ENCODE results near the gene PRKCE.

The PRKCE gene

DNA sequence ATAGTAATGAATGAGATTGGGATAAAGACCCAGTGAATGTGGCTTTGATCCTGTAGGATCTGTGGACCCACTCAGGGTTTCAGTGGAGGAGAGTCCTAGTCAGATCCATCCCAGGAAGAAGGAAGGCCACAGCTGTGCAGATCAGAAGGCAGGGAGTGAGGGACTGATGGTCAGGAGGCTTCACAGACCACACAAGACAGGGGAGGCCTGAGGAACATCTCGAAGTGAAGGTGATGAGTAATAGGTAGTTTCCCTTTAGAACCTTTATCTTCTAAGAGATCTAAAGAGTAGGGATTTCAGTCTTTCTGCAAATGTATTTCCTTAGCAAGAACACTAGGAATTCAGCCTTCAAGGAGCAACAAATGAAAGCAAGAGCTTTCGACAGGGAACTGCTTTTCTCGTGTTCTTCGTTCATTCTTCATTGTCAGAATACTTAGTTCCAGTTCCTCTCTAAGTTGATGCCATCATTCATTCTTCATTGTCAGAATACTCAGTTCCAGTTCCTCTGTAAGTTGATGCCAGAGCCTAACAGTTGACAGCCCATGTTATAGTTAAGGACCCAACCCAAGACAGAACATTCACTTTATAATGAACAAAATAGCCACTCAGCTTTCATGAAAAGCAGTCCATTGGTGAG lies 495.5 kb downstream of the PRKCE start:
- WGBS, 2 experiments (ENCODE audit: insufficient coverage in 2 of 2): 89 to 100% methylated on average over 3 of the region's 4 CpGs
- Histone ChIP-seq H3K4me1 (ENCODE audit: control insufficient read depth, insufficient read depth, low read length, poor library complexity, severe bottlenecking) (peaks cover 16% of the 10 kb centered on the region), H3K27ac (ENCODE audit: low read depth, low read length, severe bottlenecking) (no peak overlapping the region), H3K4me3 (ENCODE audit: extremely low read depth, insufficient read depth, low read length, poor library complexity, severe bottlenecking) (no peak overlapping the region), H3K9me3 (ENCODE audit: control insufficient read depth, low read length) (no peaks in the 10 kb centered on the region), H3K36me3 (ENCODE audit: control insufficient read depth, insufficient read depth, low read length) (peaks cover 28% of the 10 kb centered on the region)

DNA sequence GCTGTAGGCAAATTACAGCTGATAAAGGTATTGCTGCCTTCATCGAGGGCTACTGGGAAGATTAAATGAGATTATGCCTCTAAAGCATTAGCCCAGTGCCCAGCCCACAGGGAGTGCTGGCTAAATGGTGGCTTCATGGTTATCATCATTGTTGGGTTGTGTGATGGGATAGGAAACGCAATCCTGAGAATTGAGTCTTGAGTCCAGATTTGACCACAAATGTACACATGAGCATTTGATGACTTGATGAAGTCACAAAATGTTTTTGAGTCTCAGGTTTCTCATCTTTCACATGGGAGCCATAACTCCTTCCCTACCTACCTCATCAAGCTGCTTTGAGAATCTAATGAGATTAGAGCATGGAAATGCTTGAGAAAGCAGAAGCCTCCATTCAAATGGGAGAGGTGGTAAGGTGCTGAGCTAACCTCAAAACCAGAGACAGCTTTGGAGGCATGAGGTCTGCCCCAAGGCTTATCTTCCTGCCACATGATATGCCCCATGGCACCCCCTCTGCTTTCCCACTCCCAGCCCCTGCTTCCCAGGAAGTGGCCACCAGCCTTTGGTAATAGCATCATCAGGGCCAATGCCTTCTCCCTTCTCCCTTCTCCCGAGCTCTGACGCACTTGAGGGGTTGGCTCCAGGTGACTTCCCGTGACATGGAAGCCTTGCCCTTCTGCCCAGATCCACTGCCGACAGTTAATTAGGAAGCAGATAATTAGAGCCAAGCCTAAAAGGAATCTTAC lies 496.3 kb downstream of the PRKCE start:
- Histone ChIP-seq H3K27ac (ENCODE audit: low read depth, low read length, severe bottlenecking) (no peak overlapping the region), H3K4me1 (ENCODE audit: control insufficient read depth, insufficient read depth, low read length, poor library complexity, severe bottlenecking) (peaks cover 16% of the 10 kb centered on the region), H3K9me3 (ENCODE audit: control insufficient read depth, low read length) (no peaks in the 10 kb centered on the region), H3K36me3 (ENCODE audit: control insufficient read depth, insufficient read depth, low read length) (peaks cover 28% of the 10 kb centered on the region), H3K4me3 (ENCODE audit: extremely low read depth, insufficient read depth, low read length, poor library complexity, severe bottlenecking) (no peak overlapping the region)
- 89 to 95% methylated on average over 2 to 4 of the region's 6 CpGs for WGBS, 2 experiments (ENCODE audit: insufficient coverage in 2 of 2)

DNA sequence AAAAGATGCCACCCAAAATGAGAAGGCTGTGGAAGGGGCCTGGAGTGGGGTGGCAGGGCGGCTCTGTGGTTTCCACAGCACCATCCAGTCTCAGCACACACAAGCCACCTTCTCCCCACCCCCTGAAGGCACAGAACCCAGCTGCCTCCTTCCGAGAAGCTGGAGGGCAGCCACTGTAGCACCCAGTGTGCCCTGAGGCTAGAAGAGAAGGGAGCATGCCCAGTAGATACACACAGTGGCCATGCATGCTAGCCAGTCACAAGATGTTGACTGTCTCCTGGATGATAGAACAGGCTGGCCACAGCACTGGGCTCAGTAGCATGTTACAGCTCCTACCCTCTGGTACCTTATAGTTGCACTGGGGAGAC lies 496.9 kb downstream of the PRKCE start:
- Histone ChIP-seq H3K36me3 (ENCODE audit: control insufficient read depth, insufficient read depth, low read length) (peaks cover 28% of the 10 kb centered on the region), H3K9me3 (ENCODE audit: control insufficient read depth, low read length) (no peaks in the 10 kb centered on the region), H3K4me1 (ENCODE audit: control insufficient read depth, insufficient read depth, low read length, poor library complexity, severe bottlenecking) (peaks cover 11% of the 10 kb centered on the region), H3K4me3 (ENCODE audit: extremely low read depth, insufficient read depth, low read length, poor library complexity, severe bottlenecking) (no peak overlapping the region), H3K27ac (ENCODE audit: low read depth, low read length, severe bottlenecking) (no peak overlapping the region)
- WGBS, 2 experiments (ENCODE audit: insufficient coverage in 2 of 2): 100% methylated on average over 1 to 2 of the region's 2 CpGs

DNA sequence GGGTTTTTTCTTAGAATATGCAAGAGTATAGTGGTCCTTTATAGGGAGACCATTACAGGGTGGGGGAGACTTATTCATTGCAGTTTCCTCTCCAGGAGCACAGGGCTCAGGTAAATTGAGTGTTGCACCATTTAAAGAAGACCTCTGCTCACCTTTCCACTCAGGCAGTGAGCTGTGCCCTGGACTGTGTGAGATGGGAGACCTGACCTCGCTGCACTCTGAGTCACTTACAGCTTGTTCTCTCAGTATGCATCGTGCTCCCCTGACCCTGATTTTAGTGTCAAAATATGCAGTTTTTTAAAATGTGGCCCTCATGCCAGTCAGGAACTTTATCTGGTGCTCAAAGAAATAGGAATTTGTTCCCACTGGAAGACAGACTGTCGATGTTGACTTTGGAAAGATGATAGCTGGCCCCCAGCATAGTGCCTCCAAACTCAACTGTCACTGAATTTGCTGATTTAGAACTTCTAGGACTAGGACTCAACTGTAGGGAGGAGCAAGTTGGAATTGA lies 499.0 kb downstream of the PRKCE start:
- peaks cover 29% of the 10 kb centered on the region for H3K36me3 ChIP-seq (ENCODE audit: control insufficient read depth, insufficient read depth, low read length)
- WGBS, 2 experiments (ENCODE audit: insufficient coverage in 2 of 2): 89 to 93% methylated on average over 3 of the region's 3 CpGs
- no peaks in the 10 kb centered on the region for H3K9me3 ChIP-seq (ENCODE audit: control insufficient read depth, low read length)
- peaks cover 11% of the 10 kb centered on the region for H3K4me1 ChIP-seq (ENCODE audit: control insufficient read depth, insufficient read depth, low read length, poor library complexity, severe bottlenecking)
- H3K4me3 ChIP-seq (ENCODE audit: extremely low read depth, insufficient read depth, low read length, poor library complexity, severe bottlenecking): no peak overlapping the region
- no peak overlapping the region for H3K27ac ChIP-seq (ENCODE audit: low read depth, low read length, severe bottlenecking)

DNA sequence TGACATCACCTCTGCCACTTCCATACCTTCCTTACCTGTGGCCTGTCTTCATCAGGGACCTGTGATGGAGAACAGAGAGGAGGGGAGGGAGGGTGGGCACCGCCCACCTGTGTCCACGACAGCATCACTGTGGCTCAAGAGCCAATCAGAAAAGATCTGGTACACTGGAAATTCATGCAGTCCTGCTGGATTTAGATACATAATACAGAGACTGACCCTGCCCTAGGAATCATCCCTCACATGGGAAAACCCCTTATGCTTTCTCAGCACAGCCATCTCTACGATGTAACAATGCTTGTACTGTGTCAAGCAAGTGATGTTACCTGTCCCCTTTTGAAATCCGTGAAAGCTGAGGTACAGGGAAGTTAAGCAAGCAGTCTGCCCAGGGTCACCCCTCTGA lies 500.1 kb downstream of the PRKCE start:
- H3K27ac ChIP-seq (ENCODE audit: low read depth, low read length, severe bottlenecking): no peak overlapping the region
- peaks cover 24% of the 10 kb centered on the region for H3K36me3 ChIP-seq (ENCODE audit: control insufficient read depth, insufficient read depth, low read length)
- peaks cover 11% of the 10 kb centered on the region for H3K4me1 ChIP-seq (ENCODE audit: control insufficient read depth, insufficient read depth, low read length, poor library complexity, severe bottlenecking)
- H3K9me3 ChIP-seq (ENCODE audit: control insufficient read depth, low read length): no peaks in the 10 kb centered on the region
- no peak overlapping the region for H3K4me3 ChIP-seq (ENCODE audit: extremely low read depth, insufficient read depth, low read length, poor library complexity, severe bottlenecking)
- WGBS, 2 experiments (ENCODE audit: insufficient coverage in 2 of 2): 79% methylated on average over 3 of the region's 4 CpGs; no CpG with 5 or more reads in 1 of the 2 experiments

DNA sequence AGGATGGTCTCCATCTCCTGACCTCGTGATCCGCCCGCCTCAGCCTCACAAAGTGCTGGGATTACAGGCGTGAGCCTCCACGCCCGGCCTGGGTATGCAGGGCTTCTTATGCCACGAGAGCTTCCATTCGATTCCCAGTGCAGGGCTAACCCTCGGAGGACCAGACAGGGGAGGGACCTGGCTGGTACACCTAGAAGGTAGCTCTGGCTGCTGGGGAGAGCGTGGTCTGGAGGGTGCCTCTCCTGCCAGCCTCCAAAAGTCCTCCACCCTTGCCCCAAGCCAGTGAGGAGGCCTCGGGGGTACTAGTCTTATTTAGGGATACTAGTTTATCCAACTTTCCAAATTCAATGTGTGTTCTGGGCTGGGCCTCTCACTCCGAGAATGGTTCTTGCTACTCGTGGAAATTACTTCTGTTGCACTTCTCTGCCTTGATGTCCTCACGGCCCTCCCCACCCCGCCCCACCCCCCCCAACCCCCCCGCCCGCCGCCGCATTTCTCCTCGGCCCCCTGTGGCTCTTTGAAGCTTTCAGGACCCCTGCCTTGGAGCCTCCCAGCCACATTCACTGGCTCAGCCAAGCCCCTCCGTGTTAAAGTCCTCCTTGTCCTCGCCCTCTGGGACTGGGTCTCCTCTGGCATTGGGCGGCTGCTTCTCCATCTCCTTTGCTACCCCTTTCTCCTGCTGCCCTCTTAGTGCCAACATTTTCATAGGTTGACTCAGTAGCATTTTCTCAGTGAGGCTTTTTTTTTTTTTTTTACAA lies 502.7 kb downstream of the PRKCE start:
- H3K4me3 ChIP-seq (ENCODE audit: extremely low read depth, insufficient read depth, low read length, poor library complexity, severe bottlenecking): no peak overlapping the region
- H3K4me1 ChIP-seq (ENCODE audit: control insufficient read depth, insufficient read depth, low read length, poor library complexity, severe bottlenecking): peaks cover 11% of the 10 kb centered on the region
- H3K36me3 ChIP-seq (ENCODE audit: control insufficient read depth, insufficient read depth, low read length): peaks cover 36% of the 10 kb centered on the region
- no peak overlapping the region for H3K27ac ChIP-seq (ENCODE audit: low read depth, low read length, severe bottlenecking)
- H3K9me3 ChIP-seq (ENCODE audit: control insufficient read depth, low read length): no peaks in the 10 kb centered on the region
- WGBS, 2 experiments (ENCODE audit: insufficient coverage in 2 of 2): 76% methylated on average over 13 of the region's 23 CpGs

DNA sequence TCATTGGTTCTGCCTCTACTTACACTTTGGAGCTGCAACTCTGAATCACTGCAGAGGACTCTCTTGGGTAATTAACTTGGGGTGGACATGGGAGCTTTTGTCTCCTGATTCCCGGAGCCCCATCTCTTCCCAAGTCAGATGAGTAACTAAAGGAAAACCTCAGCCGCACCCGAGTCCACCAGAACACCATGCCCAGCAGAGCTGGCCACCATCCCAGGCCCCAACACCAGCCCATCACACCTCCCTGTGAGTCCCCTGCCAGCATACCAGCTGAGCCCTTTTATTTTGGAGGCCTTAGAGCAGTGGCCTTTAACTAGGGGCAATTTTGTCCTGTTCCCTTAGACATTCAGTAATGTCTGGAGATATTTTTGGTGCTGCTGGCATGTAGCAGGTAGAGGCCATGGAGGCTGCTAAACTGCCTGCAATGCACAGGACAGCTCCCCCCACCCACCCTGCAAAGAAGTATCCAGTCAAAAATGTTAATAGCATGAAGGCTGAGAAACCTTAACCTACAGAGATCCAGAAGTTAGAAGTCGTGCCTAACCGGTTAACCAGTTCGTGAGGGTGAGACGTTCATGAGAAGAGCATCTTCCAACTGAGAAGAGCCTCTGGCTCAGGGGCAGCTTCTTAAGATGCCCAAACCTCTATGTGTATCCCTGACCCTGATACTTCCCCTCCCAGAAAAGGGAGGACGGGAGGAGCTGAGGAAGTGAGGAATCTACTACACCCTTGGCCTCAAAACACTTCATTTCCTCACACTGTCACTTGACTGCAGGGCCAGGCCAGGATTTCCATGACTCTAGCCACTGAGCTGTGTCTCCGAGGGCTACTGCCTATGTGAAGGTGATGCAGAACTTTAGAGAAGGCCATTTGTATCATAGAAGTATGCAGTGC lies 505.8 kb downstream of the PRKCE start:
- Histone ChIP-seq H3K27ac (ENCODE audit: low read depth, low read length, severe bottlenecking) (no peak overlapping the region), H3K9me3 (ENCODE audit: control insufficient read depth, low read length) (no peaks in the 10 kb centered on the region), H3K4me1 (ENCODE audit: control insufficient read depth, insufficient read depth, low read length, poor library complexity, severe bottlenecking) (peaks cover 3% of the 10 kb centered on the region), H3K4me3 (ENCODE audit: extremely low read depth, insufficient read depth, low read length, poor library complexity, severe bottlenecking) (no peak overlapping the region), H3K36me3 (ENCODE audit: control insufficient read depth, insufficient read depth, low read length) (peaks cover 47% of the 10 kb centered on the region)
- WGBS, 2 experiments (ENCODE audit: insufficient coverage in 2 of 2): 98 to 100% methylated on average over 6 of the region's 9 CpGs

DNA sequence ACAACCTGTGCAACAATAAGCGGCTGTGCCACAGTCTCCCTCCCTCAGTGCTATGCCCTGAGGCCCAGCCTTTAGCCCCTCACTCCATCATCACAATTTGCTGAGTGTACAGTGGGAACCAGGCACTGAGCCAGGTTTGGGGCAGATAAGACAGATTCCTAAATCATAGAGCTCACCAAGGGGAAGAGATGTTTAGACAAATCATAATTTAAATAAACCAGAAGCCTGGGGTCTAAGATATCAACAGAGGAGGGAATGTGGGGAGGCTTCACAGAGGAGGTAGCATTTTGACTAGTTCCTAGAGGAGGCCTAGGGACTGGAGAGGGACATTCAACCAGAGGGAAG lies 506.5 kb downstream of the PRKCE start:
- H3K4me1 ChIP-seq (ENCODE audit: control insufficient read depth, insufficient read depth, low read length, poor library complexity, severe bottlenecking): peaks cover 3% of the 10 kb centered on the region
- H3K4me3 ChIP-seq (ENCODE audit: extremely low read depth, insufficient read depth, low read length, poor library complexity, severe bottlenecking): no peak overlapping the region
- peaks cover 51% of the 10 kb centered on the region for H3K36me3 ChIP-seq (ENCODE audit: control insufficient read depth, insufficient read depth, low read length)
- no CpG with 5 or more reads among the region's 1 CpG for WGBS, 2 experiments (ENCODE audit: insufficient coverage in 2 of 2)
- H3K27ac ChIP-seq (ENCODE audit: low read depth, low read length, severe bottlenecking): no peak overlapping the region
- no peaks in the 10 kb centered on the region for H3K9me3 ChIP-seq (ENCODE audit: control insufficient read depth, low read length)

DNA sequence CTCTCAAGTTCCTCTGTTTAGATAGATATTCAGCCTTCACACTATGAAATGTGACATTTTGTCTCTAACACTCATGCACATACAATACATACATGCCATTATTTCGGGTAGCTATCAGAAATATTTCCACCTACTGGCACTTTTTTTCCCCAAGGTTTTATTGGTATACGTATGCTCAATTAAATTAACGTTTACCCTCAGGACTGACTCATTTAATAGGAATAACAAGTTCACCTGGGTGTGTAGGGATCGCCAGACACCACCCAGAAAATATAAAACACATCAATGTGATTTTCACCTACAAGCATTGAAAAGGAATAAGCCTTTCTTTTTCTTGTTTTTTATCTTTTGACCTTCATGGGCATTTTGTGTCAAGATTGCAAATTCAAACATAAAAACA lies 507.2 kb downstream of the PRKCE start:
- H3K4me3 ChIP-seq (ENCODE audit: extremely low read depth, insufficient read depth, low read length, poor library complexity, severe bottlenecking): no peak overlapping the region
- no peak overlapping the region for H3K27ac ChIP-seq (ENCODE audit: low read depth, low read length, severe bottlenecking)
- WGBS, 2 experiments (ENCODE audit: insufficient coverage in 2 of 2): 100% methylated on average over 1 to 2 of the region's 4 CpGs
- H3K9me3 ChIP-seq (ENCODE audit: control insufficient read depth, low read length): no peaks in the 10 kb centered on the region
- peaks cover 3% of the 10 kb centered on the region for H3K4me1 ChIP-seq (ENCODE audit: control insufficient read depth, insufficient read depth, low read length, poor library complexity, severe bottlenecking)
- H3K36me3 ChIP-seq (ENCODE audit: control insufficient read depth, insufficient read depth, low read length): peaks cover 53% of the 10 kb centered on the region

DNA sequence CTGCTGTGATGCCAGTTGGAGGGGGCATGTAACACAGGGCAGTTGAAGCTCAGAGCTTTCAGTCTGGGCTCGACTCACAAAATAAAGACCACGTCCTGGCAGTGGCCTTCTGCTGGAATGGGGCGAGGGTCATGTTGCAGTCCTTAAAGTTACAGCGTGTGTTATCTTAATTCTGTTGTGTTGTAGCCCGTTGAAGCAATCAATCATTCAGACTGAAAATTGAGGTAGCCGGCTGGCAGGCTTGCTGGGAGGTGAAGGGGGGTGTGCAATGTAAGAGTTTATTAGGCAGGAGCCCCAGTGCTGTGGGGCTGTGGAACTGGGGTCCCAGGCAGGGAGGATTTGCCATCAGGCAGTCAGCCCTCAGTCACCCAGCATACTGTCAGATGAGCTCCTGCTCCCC lies 508.9 kb downstream of the PRKCE start:
- WGBS, 2 experiments (ENCODE audit: insufficient coverage in 2 of 2): 67 to 75% methylated on average over 5 to 6 of the region's 6 CpGs
- Histone ChIP-seq H3K4me3 (ENCODE audit: extremely low read depth, insufficient read depth, low read length, poor library complexity, severe bottlenecking) (no peak overlapping the region), H3K36me3 (ENCODE audit: control insufficient read depth, insufficient read depth, low read length) (peaks cover 55% of the 10 kb centered on the region), H3K9me3 (ENCODE audit: control insufficient read depth, low read length) (no peaks in the 10 kb centered on the region), H3K27ac (ENCODE audit: low read depth, low read length, severe bottlenecking) (no peak overlapping the region), H3K4me1 (ENCODE audit: control insufficient read depth, insufficient read depth, low read length, poor library complexity, severe bottlenecking) (peaks cover 13% of the 10 kb centered on the region)
